ENCODE results near the gene BBX.

The BBX gene

DNA sequence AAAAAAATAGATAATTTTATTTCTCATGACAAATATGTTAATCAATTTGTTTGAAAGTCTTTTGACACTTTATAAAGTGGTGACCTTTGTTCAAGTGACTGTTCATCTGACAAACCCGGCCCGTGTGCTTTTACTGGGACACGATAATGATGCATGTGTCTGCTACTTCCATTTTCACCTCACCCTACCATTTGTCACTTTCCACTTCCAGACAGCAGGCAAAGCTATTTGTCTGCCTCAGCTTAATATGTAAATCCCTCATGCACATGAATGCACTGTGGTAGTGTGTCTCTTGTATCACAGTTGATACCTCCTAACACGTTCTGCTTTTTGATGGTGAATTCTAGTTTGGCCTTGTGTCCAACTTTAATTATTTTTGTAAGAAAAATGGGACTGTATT lies 204.3 kb downstream of the BBX start:
- TF ChIP-seq, protein P1, sequence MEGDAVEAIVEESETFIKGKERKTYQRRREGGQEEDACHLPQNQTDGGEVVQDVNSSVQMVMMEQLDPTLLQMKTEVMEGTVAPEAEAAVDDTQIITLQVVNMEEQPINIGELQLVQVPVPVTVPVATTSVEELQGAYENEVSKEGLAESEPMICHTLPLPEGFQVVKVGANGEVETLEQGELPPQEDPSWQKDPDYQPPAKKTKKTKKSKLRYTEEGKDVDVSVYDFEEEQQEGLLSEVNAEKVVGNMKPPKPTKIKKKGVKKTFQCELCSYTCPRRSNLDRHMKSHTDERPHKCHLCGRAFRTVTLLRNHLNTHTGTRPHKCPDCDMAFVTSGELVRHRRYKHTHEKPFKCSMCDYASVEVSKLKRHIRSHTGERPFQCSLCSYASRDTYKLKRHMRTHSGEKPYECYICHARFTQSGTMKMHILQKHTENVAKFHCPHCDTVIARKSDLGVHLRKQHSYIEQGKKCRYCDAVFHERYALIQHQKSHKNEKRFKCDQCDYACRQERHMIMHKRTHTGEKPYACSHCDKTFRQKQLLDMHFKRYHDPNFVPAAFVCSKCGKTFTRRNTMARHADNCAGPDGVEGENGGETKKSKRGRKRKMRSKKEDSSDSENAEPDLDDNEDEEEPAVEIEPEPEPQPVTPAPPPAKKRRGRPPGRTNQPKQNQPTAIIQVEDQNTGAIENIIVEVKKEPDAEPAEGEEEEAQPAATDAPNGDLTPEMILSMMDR (IDR thresholded peaks at IDR 0.05; ENCODE audit: insufficient read depth, low read depth, low read length, missing control alignments) = no peak
- H3K4me3 ChIP-seq (ENCODE audit: low read depth, low read length) = no peak overlapping the region
- no peak for DNase-seq (ENCODE audit: low read depth)

DNA sequence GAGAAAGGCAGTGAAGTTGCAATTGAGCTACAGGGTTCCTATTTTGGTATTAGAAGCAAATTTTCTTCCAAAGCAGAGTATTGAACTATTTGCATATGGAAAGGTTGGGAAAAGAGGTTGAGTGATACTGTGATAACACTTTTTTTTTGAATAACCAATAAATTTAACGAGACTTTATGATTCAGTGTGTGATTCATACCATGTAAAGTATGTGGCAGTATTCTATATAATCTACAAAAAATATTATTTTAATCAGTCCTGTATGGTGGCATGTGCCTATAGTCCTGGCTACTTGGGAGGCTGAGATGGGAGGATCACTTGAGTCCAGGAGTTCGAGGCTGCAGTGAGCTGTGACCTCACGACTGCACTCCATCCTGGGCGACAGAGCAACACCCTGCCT lies 206.9 kb downstream of the BBX start:
- DNase-seq (ENCODE audit: low read depth) = no peak
- H3K4me3 ChIP-seq (ENCODE audit: low read depth, low read length) = no peak overlapping the region
- TF ChIP-seq, protein P1 (IDR thresholded peaks at IDR 0.05; ENCODE audit: insufficient read depth, low read depth, low read length, missing control alignments) = no peak

DNA sequence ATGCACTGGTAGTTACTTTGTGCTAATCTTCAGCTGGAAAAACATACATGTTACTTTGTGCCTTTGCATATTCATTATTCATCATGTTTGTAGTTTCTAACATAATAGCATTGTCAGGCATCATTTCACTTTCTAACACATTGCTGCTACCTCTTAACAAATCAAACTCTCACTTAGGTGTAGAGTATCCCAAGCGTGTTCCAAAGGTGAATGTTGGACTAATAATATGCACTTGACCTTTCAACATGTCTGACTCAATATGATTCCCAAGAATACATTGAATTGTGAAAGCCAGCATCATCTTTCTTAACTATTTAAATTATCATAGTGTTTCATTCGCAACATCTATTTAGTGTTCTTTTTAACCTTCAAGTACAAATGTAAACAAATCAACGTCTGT lies 211.6 kb downstream of the BBX start:
- DNase-seq (ENCODE audit: low read depth) = no peak
- TF ChIP-seq, protein P1 (IDR thresholded peaks at IDR 0.05; ENCODE audit: insufficient read depth, low read depth, low read length, missing control alignments) = no peak

DNA sequence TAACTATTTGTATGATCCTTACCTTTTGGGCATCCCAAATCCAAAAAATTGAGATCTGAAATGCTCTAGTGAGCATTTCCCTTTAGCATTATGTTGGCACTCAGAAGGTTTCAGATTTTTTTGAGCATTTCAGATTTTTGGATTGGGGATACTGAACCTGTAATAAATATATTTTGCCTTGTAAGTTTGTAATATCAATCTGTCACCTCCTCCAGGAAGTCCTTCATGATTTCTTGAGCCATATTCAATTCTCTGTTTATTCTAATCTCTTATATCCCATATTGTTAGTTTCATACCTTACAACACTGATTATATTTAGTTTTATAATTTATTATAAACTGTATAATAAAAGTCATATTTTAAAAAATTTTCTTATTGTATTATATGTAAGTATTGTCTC lies 215.2 kb downstream of the BBX start:
- TF ChIP-seq, protein P1 (IDR thresholded peaks at IDR 0.05; ENCODE audit: insufficient read depth, low read depth, low read length, missing control alignments) = no peak
- no peak for DNase-seq (ENCODE audit: low read depth)
- no peak overlapping the region for H3K4me3 ChIP-seq (ENCODE audit: low read depth, low read length)

More for the DNA sequence above, 211.6 kb downstream of the BBX start:
- H3K4me3 ChIP-seq (ENCODE audit: low read depth, low read length) = no peak overlapping the region

DNA sequence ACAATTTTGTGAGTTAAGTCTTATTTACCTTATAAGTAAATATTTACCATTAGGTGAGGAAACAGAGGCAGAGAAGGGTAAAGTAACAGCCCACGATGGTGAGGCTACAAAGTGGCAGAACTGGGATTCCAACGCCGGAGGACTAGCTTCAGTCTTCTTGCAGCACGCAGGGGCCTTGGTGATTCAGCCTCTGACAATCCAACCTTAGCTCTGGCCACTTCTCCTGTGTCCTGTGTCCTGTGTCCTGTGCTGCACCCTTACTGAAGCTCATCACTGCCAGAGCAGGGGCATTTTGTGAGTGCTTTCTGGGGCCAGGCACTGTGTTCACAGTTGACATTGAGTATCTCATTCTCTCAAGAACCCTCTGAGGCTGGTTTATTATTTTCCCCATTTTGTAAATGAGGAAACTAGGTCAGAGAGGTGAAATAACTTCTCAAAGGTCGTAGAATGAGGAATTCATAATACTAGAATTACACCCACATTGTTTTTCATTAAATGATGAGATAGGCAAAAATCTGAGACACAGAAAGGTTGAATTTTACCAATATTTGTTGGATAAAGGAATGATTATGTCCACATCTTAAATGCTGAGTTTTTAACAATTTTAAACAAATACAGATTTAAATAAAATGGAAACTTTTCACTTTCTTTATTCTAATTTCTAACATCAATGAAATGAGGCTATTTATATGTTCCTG lies 215.9 kb downstream of the BBX start:
- no peak overlapping the region for H3K4me3 ChIP-seq (ENCODE audit: low read depth, low read length)
- DNase-seq (ENCODE audit: low read depth) = no peak
- TF ChIP-seq, protein P1 (IDR thresholded peaks at IDR 0.05; ENCODE audit: insufficient read depth, low read depth, low read length, missing control alignments) = no peak

DNA sequence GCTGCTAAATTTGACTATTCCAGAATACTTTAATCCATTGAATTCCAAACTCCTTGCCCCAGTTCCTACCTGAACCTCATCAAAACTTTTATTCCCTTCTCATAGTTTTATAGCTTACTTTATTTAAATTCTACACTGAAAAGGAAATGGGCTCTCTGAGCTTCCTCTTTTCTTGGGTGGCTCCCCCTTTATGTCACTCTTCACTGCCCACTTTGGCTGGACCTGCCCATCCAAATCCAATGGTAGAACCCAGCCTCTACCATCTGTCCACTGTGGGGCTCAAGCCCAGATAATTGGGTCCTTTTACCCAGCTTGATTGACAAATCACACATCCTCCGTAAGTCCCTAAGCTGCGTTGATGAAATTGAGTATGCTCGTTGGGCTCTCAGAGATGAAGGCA lies 216.5 kb downstream of the BBX start:
- no peak for DNase-seq (ENCODE audit: low read depth)
- no peak overlapping the region for H3K4me3 ChIP-seq (ENCODE audit: low read depth, low read length)
- TF ChIP-seq, protein P1 (IDR thresholded peaks at IDR 0.05; ENCODE audit: insufficient read depth, low read depth, low read length, missing control alignments) = no peak

Measured in GM12865 (cell line).